SJCRH30 (cell line): ENCODE measurements around the gene SLC23A3. TPM values are rescaled to one million over a fixed set of nuclear protein-coding genes. Genes with fewer than 3 reads are reported as not detected.

Experiments
- DNase-seq, 2 experiments: peaks; one replicate each; pipeline ENCODE4 v3.0.0-alpha.2; 2015 to 2020
- H3K27ac ChIP-seq: fragments of 250-450 bp; sonication (Bioruptor Pico); 2 replicates; pipeline ENCODE4 v1.5.1; 2020; ENCODE audit warnings: mild to moderate bottlenecking, moderate library complexity
- H3K27me3 ChIP-seq: fragments of 250-450 bp; sonication (Bioruptor Pico); 2 replicates; pipeline ENCODE4 v1.5.1; 2020; ENCODE audit warnings: mild to moderate bottlenecking, moderate library complexity
- H3K36me3 ChIP-seq: fragments of 250-450 bp; sonication (Bioruptor Pico); 2 replicates; pipeline ENCODE4 v1.5.1; 2020; ENCODE audit warnings: mild to moderate bottlenecking, moderate library complexity
- H3K4me1 ChIP-seq: fragments of 250-450 bp; sonication (Bioruptor Pico); 2 replicates; pipeline ENCODE4 v1.5.1; 2020; ENCODE audit warnings: mild to moderate bottlenecking, moderate library complexity
- H3K4me3 ChIP-seq: fragments of 250-450 bp; sonication (Bioruptor Pico); 2 replicates; pipeline ENCODE4 v1.5.1; 2020; ENCODE audit warnings: mild to moderate bottlenecking, moderate library complexity
- H3K9me3 ChIP-seq: fragments of 250-450 bp; sonication (Bioruptor Pico); replicated peaks from 2 replicates; pipeline ENCODE4 v1.5.1; 2020; ENCODE audit warnings: mild to moderate bottlenecking, moderate library complexity
- total RNA-seq: library from RNA; depleted of rRNA; stranded (reverse); fragments of >200 nt; shearing (Covaris generic); gene quantifications from 2 replicates; pipeline ENCODE4 v1.2.3, GENCODE V29; 2014; rRNA removed

SLC23A3 gene, protein sequence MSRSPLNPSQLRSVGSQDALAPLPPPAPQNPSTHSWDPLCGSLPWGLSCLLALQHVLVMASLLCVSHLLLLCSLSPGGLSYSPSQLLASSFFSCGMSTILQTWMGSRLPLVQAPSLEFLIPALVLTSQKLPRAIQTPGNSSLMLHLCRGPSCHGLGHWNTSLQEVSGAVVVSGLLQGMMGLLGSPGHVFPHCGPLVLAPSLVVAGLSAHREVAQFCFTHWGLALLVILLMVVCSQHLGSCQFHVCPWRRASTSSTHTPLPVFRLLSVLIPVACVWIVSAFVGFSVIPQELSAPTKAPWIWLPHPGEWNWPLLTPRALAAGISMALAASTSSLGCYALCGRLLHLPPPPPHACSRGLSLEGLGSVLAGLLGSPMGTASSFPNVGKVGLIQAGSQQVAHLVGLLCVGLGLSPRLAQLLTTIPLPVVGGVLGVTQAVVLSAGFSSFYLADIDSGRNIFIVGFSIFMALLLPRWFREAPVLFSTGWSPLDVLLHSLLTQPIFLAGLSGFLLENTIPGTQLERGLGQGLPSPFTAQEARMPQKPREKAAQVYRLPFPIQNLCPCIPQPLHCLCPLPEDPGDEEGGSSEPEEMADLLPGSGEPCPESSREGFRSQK
- 0.10 and 0.13 TPM in 2 replicates for total RNA-seq

DNA sequence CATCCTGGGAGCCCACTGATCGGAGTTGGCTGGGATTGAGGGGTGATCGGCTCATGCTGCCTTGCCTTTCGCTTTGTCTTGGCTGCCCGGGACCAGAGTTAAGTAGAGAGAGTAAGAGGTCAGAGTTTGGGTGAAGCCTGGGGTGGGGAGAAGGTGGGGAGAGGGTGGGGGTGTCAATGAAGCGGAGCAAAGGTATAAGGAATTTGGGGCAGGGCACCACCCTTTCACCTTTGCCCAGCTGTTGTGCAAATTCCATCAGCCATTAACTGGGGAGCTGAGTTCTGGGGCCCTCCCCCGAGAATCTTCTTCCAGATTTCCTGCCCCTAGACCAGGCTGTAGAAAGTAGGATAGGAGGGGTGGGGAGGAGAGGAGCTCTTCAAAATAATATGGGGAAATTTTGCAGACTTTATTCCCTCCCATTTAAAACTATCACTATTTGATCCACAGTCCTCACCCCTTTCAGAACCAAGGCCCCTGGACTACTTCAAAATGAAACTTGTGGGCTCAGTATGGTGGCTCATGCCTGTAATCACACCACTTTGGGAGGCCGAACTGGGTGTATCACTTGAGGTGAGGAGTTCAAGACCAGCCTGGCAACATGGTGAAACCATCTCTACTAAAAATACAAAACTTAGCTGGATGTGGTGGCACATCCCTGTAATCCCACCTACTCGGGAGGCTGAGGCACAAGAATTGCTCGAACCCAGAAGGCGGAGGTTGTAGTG is at the start of gene SLC23A3:
Gene SLC23A3, minus strand, starts transcription at position 100 of the 725 bp plus-strand sequence. Its CDS starts 45 bp downstream, at position 55.
- no peak within 1 kb of the TSS for H3K27ac ChIP-seq
- H3K4me3 ChIP-seq, result no peak within 1 kb of the TSS

DNA sequence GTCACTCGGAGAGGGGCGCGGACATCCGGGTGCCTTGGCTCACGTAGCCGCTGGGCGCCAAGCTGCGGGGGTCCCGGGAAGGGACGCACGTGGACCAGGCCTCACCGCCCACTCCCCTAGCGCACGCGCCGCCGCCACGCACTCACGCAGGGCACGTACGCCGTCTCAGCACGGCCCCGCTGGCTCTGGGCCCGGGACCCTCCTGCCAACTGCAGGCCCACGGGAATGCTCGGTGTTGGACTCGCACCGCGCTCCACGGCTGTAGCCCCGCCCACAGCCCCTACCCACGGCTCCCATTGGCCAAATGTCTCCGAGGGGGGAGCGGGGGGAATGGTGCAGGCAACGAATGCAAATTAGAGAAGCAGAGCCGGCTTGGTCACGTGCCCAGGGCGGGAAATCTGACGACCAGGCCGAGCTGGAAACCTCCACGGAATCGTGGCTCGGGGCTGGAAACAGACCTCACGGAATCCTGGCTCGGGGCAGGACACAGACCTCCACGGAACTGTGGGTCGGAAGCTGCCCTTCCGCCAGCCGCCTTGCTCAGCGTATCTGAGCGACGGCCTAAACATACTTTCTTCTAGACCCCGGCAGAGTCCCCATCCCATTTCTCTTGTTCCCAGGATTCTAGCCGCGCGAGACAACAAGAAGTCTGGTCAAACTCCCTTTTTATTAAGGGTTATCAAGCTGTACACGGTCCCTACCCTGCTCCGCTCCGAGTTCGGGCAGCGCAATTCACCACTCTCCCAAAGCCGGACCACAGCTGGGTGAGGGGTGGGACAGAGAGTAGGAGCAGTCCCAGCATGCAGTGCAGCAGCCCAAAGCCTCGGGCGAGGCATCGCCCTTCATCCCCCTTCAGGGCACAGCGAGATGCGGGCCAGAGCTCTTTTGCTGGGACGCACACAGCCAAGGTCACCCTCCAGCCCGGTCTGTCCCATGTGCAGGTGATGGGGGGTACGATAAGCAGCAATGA is 49.2 kb upstream of the SLC23A3 start, which contains the start of gene ABCB6:
Gene ABCB6, minus strand, starts transcription at position 227 of the 970 bp plus-strand sequence. CDS start 285 bp downstream, outside the sequence.
- Histone ChIP-seq H3K4me3 (peak within 1 kb of the TSS; percentile 61), H3K27me3 (no peaks in the 10 kb centered on the region), H3K27ac (peak within 1 kb of the TSS; percentile 80), H3K36me3 (peaks cover 14% of the 10 kb centered on the region), H3K9me3 (no peaks in the 10 kb centered on the region), H3K4me1 (peaks cover 6% of the 10 kb centered on the region)
- peak; percentile 97 to 98 for DNase-seq

More for the DNA sequence above, at the start of gene SLC23A3:
- no peaks in the 10 kb centered on the region for H3K36me3 ChIP-seq
- H3K4me1 ChIP-seq, result no peaks in the 10 kb centered on the region
- no peaks in the 10 kb centered on the region for H3K9me3 ChIP-seq
- no peaks in the 10 kb centered on the region for H3K27me3 ChIP-seq
- no peak for DNase-seq

DNA sequence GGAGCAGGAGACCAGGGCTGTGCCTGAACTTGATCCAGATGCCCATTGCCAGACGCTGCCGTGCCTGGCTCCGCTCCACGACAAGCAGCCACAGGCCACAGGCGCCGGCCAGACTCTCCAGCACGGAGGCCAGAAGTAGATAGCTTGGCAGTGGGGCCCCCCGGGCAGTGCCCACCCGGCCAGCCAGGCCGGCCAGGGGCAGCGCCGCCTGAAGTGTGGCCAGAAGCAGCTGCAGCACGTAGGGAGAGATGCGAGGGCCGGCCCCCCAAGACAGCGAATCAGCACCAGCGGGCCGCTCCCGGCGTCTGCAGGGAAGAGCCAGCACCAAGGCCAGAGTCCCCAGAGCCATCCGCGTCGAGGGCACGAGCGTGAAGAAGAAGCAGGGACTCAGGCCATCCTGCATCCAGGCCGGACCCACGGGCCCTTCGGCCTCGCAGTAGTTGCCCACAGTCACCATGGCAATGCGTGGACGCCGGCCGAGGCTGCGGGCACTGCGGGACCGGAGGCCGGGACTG is 48.4 kb upstream of the SLC23A3 start:
- H3K4me3 ChIP-seq, result peak overlapping the region; percentile 61

DNA sequence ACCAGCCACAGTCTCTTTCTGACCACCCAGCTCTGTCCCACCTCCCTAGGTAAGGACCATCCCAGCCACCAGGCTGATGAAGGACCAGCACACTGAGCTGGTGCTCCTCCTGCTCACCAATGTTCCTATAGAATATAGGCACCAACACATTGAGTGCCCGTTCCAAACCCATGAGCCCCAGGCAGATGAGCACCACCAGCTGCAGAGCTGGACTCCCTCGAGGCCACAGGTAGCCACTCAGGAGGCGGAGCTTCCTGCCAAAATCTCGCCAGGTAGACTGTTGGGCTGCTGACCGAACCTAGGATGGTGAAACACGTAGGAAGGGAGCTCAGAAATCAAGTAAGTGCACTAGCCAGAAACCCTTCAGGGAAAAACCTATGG is 46.7 kb upstream of the SLC23A3 start:
- no peaks in the 10 kb centered on the region for H3K9me3 ChIP-seq
- DNase-seq, result no peak
- H3K27me3 ChIP-seq, result no peaks in the 10 kb centered on the region
- H3K36me3 ChIP-seq, result peaks cover 30% of the 10 kb centered on the region
- no peak overlapping the region for H3K4me3 ChIP-seq
- H3K4me1 ChIP-seq, result peaks cover 6% of the 10 kb centered on the region
- H3K27ac ChIP-seq, result no peak overlapping the region

More for the DNA sequence above, 48.4 kb upstream of the SLC23A3 start:
- Histone ChIP-seq H3K27me3 (no peaks in the 10 kb centered on the region), H3K4me1 (peaks cover 6% of the 10 kb centered on the region), H3K27ac (peak overlapping the region; percentile 80), H3K9me3 (no peaks in the 10 kb centered on the region), H3K36me3 (peaks cover 22% of the 10 kb centered on the region)
- DNase-seq, result peak; percentile 76 to 79

DNA sequence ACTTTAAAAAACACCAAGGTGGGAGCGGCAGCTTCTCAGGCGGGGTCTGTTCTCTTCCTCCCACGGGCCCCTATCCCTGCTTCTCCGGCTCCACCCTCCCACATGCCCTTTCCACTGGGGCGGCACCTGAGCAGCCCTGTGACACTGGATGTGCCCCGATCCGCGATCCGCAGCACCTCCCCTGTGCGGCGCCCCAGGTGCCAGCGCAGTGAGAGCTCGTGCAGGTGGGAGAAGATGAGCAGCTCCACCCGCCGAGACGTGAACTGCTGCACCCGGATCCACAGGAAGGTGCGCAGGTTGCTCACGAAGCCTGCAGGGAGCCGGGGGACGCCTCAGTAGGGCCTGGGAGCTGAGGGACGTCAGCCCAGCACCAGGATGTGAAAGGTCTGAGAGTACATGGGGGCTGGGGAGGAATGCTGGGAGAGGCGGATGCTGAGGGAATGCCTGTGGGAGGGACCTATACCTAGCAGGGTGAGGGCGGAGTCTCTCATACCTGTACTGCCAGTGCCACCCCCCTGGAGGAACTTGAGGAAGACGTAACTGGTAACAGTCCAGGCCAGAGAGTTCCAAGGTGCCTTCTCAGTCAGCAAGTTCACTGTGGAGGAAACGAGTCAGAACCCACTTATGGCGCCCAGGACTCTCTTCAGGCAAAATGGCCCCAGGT is 46.2 kb upstream of the SLC23A3 start:
- H3K27ac ChIP-seq, result no peak overlapping the region
- H3K36me3 ChIP-seq, result peaks cover 30% of the 10 kb centered on the region
- peaks cover 6% of the 10 kb centered on the region for H3K4me1 ChIP-seq
- DNase-seq, result no peak
- no peaks in the 10 kb centered on the region for H3K9me3 ChIP-seq
- H3K4me3 ChIP-seq, result no peak overlapping the region
- H3K27me3 ChIP-seq, result no peaks in the 10 kb centered on the region

DNA sequence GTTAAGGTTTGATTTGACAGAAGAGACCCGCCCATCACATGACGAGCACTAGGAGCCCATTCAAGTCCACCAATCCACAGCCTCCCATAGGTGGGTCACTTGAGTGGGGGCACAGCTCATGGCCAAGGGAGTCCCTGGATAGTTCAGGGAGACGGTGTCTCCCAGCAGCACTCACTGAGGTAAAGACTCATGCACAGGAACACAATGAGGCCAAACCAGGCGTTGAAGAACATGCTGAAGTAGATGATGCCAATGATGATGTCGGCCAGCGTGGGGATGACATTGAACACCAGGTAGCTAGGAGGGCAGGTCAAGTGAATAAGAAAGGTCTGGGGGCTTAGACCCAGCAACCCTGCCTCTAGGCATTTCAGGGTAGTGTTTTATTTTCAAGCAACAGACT is 45.0 kb upstream of the SLC23A3 start:
- no peaks in the 10 kb centered on the region for H3K9me3 ChIP-seq
- H3K4me3 ChIP-seq, result no peak overlapping the region
- no peaks in the 10 kb centered on the region for H3K27me3 ChIP-seq
- DNase-seq, result no peak
- no peak overlapping the region for H3K27ac ChIP-seq
- H3K36me3 ChIP-seq, result peaks cover 28% of the 10 kb centered on the region
- H3K4me1 ChIP-seq, result peaks cover 6% of the 10 kb centered on the region

DNA sequence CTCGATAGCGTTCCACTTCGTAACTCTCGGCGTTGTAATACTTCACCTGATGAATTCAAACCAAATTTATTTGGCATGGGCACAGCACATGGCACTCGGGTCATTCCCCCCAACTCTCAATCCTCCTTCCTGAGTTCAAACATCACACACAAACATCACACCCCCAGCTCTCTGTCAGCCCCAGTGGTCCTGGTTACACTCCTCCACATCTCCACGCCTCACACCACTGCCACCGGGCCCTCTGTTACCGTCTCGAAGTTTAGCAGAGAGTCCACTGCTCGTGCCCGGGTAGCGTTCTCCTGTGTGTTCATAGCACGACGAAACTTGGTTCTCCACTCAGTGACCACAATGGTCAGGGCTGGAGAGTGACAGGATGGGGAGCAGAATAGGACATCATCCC is 44.3 kb upstream of the SLC23A3 start:
- Histone ChIP-seq H3K4me1 (no peaks in the 10 kb centered on the region; the same call in 1 of the 2 replicates), H3K4me3 (no peak overlapping the region), H3K9me3 (no peaks in the 10 kb centered on the region), H3K27me3 (no peaks in the 10 kb centered on the region), H3K27ac (no peak overlapping the region), H3K36me3 (peaks cover 28% of the 10 kb centered on the region)
- no peak for DNase-seq

DNA sequence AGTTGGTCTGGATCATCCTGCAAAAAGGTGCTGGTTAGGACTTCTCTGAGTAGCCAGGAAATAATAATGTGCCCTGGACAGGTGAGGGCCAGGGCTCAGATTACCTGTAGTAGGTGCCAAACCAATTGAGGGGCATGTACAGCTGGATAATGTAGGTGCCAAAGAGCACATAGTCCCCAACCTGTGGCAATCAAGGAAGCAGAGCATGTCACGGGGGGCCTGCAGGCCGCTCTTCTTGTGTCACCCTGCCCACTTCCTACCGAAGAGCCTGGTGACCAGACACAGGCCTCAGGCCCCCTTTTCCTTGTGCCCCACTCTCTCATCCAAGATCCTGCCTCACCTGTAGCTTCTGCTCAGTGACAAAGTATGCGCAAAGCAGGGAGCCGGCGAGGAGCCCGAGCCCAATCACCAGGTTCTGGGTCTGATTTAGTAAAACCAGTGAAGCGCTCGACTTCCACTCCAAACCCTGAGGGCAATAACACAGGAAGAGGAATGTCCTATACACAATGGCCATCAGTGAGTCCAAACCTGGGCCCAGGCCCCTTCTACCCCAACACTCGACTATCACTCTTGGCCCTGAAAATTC is 43.8 kb upstream of the SLC23A3 start:
- H3K4me3 ChIP-seq, result no peak overlapping the region
- no peaks in the 10 kb centered on the region for H3K9me3 ChIP-seq
- no peak for DNase-seq
- no peak overlapping the region for H3K27ac ChIP-seq
- H3K27me3 ChIP-seq, result no peaks in the 10 kb centered on the region
- peaks cover 30% of the 10 kb centered on the region for H3K36me3 ChIP-seq
- H3K4me1 ChIP-seq, result no peaks in the 10 kb centered on the region; the same call in 1 of the 2 replicates

DNA sequence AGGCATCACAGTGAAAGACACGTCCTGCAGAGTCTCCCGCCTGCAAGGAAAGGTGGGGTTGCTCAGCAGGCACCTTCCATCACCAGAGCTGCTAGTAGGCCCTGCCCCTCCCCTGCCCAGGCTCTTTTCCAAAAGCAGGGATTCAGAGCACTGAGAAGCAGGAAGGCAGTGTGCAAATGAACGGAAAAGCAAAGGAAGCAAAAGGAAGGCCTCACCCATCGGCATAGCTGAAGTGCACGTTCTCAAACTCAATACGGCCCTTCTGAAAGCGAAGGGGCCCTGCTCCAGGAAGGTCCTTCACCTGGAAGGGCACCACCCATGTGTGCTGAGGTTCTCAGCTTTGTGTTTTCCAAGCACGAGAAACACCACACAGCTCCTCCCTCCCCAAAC is 43.2 kb upstream of the SLC23A3 start:
- no peak overlapping the region for H3K27ac ChIP-seq
- H3K4me3 ChIP-seq, result no peak overlapping the region
- no peaks in the 10 kb centered on the region for H3K27me3 ChIP-seq
- H3K36me3 ChIP-seq, result peaks cover 30% of the 10 kb centered on the region
- no peaks in the 10 kb centered on the region for H3K9me3 ChIP-seq
- no peak for DNase-seq
- H3K4me1 ChIP-seq, result no peaks in the 10 kb centered on the region; the same call in 1 of the 2 replicates

DNA sequence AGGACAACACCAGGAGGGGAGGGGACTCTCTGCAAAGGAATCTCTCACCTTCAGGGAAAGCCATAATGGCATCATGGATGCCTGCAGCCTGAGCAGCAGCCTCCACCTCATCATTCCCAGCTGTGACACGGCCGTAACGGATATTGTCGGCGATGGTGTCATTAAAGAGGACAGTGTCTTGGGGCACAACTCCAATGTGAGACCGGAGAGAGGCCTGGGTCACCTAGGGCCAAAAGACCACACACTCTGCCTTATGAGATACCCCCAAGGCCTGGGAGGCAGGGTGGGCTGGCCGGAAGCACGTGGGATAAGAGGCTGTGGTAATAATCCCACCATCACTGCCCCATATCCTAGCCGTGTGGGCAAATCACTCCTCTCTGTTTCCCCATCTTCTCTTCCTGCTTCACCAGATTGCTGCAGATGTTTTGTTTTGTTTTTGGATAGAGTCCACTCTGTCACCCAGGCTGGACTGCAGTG is 41.1 kb upstream of the SLC23A3 start:
- no peak for DNase-seq
- no peak overlapping the region for H3K27ac ChIP-seq

DNA sequence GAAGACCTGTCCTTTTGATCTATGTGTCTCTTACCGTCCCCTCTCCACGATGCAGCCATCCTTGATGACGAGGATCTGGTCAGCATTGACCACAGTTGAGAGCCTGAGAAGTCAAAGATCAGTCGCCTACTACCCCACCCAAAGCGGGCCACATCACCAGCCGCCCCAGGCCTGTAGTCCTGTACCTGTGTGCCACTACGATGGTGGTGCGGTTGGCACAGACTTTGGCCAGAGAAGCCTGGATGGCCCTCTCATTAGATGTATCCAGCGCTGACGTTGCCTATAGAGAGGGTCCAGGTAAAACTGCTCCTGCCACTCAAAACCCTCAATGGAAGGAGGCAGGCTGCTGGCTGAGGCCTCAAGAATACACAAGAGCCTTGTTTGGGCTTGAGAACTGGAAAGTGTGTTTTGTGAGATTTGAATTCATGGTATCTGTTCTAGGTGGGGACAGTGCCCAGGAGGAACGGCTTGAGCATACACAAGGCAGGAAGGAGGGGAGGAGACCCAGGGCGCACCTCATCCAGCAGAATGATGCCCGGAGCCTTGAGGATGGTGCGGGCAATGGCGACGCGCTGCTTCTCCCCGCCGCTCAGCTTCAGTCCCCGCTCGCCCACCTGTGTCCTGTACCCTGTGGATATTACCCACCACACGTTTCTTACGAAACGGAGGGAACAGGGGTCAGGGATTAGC is 40.5 kb upstream of the SLC23A3 start:
- no peaks in the 10 kb centered on the region for H3K4me1 ChIP-seq
- H3K27ac ChIP-seq, result no peak overlapping the region
- H3K4me3 ChIP-seq, result no peak overlapping the region
- no peak for DNase-seq
- peaks cover 30% of the 10 kb centered on the region for H3K36me3 ChIP-seq
- no peaks in the 10 kb centered on the region for H3K9me3 ChIP-seq
- H3K27me3 ChIP-seq, result no peaks in the 10 kb centered on the region

More for the DNA sequence above, 41.1 kb upstream of the SLC23A3 start:
- Histone ChIP-seq H3K27me3 (no peaks in the 10 kb centered on the region), H3K4me3 (no peak overlapping the region), H3K36me3 (peaks cover 30% of the 10 kb centered on the region), H3K4me1 (no peaks in the 10 kb centered on the region), H3K9me3 (no peaks in the 10 kb centered on the region)

DNA sequence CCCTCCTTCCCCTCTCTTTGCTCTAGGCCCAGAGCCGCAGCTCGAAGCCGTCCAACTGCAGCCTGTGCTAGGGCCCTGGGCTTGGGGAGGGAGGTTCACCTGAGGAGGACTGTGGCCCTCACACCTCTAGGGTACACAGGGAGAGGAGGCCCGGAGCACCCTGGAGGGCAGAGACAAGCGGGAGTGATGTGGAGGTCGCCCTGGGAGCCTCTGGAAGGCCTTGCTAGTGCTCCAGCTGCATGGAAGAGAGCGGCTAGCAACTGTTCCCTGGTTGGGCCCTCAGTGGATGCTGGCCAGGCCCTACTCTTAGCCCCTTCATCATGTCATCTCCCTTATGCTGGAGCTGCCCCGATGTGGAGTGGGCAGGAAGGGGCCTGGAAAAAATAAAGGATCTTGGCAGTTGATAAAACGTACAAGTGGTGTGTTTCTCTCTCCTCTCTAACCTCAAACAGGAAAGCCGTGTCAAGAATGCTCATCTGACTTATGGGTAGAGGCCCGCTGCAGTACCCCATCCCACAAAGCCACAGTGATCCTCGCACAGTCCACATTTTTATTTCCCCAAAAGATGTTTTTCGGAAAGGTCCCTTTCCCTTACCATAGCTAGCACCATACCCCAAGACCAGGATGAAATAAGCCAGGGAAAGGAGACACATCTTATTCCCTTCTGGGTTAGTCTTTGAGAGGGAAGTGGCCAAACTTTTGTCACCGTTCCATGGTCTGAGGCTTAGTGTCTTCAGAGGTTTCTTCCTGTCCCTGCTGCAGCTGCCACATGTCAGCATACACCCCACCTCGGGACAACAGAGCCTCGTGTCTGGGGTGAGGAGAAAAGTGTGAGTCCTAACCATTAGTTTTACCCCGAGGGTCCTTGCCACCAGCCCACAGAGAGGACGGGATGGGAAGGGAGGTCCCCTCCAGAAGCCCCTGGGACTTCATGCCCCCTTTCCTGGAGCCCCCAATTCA is 39.7 kb upstream of the SLC23A3 start:
- Histone ChIP-seq H3K4me1 (no peaks in the 10 kb centered on the region), H3K27me3 (no peaks in the 10 kb centered on the region), H3K27ac (no peak overlapping the region), H3K9me3 (no peaks in the 10 kb centered on the region), H3K36me3 (peaks cover 23% of the 10 kb centered on the region), H3K4me3 (no peak overlapping the region)
- no peak for DNase-seq
